LNCaP clone FGC (cell line): ENCODE measurements around the gene CMIP.
"Not testable (repeated sequence)": the region's sequence is repeated elsewhere in the genome, so short reads cannot be mapped to it uniquely, and the experiment has no call there.

Experiments used
- DNase-seq: peaks from one replicate; pipeline ENCODE4 v3.0.0-alpha.2; 2011; ENCODE audit warnings: low read depth
- H3K4me3 ChIP-seq: 2 replicates; pipeline ENCODE4 v1.5.1; 2011; ENCODE audit warnings: mild to moderate bottlenecking, low read depth, low read length, control low read depth
- TF ChIP-seq, protein P1 (sequence below): IDR thresholded peaks from 2 replicates; pipeline ENCODE4 v1.5.1; 2012; ENCODE audit warnings: mild to moderate bottlenecking; ENCODE audit not compliant: control insufficient read depth, insufficient read depth; ENCODE audit errors: extremely low read depth

Gene CMIP

DNA sequence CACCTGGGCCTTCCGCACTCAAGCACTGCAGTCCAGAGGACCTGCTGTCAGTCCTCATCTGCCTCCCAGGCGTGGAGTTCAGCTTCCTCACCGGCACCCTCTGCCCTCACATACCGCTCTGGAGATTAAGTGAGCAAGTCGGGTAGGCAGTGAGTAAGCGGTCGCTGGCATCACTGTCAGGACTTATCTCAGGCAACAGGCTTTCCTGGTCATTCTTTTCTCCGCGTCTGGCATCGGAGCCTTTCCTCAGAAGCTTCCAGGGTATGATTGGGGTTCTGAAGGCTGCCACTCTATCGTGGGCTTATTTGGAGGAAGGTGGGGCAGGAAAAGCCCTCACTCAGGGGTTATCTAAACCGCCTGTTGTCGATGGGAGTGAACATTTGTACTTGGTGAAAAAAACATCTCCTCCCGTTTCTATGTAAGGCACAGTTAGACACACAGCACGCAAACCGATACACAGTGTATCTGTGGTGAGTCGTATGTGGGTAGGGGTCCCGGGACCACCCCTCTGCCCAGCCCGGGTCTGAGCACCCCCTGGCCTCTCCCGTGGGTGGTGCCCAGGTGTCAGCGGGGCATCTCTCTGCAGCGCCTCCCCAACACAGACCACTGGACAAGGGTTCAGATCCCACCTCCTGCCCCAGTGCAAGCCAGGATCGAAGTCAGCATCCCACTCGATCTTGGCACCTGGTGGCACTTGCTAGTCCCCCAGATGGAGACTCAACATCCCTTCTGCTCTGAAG lies 242.0 kb downstream of the CMIP start:
- no peak overlapping the region for H3K4me3 ChIP-seq
- TF ChIP-seq, protein P1, sequence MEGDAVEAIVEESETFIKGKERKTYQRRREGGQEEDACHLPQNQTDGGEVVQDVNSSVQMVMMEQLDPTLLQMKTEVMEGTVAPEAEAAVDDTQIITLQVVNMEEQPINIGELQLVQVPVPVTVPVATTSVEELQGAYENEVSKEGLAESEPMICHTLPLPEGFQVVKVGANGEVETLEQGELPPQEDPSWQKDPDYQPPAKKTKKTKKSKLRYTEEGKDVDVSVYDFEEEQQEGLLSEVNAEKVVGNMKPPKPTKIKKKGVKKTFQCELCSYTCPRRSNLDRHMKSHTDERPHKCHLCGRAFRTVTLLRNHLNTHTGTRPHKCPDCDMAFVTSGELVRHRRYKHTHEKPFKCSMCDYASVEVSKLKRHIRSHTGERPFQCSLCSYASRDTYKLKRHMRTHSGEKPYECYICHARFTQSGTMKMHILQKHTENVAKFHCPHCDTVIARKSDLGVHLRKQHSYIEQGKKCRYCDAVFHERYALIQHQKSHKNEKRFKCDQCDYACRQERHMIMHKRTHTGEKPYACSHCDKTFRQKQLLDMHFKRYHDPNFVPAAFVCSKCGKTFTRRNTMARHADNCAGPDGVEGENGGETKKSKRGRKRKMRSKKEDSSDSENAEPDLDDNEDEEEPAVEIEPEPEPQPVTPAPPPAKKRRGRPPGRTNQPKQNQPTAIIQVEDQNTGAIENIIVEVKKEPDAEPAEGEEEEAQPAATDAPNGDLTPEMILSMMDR: no peak
- no peak for DNase-seq

DNA sequence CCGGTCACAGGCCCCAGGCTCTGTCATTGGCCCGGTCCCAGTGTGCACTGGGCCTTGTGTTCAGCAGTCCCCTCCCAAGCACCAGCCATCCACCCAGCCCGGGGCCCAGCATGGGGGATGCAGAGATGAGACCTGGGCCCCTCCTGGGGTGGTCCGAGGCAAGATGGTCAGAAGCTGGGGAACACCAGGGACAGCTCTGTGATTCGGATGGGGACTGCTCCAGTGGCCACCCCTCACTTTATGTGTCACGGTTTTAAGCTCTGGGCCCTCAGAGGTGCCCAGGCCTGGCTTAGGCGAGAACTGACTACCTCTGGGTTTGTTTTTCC lies 242.5 kb downstream of the CMIP start:
- no peak overlapping the region for H3K4me3 ChIP-seq
- DNase-seq: no peak
- TF ChIP-seq, protein P1: no peak

DNA sequence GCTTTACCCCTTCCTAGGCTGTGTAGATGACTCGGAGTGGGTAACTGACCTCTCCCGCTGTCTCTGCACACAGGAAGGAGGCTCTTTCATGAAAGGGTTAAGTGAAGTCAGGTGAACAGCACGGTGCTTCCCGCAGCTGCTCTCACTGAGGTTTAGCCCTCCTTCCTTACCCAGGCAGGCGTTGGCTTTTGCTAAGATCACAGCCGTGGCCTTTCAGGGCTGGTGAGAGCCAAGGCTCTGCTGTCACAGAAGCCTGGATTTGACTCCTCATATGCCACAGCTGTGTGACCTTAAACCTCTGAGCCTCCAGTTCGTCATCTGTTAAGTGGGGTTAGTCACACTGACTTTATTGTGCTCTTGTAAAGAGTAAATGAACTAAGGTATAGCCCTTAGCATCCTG lies 243.6 kb downstream of the CMIP start:
- DNase-seq: no peak
- TF ChIP-seq, protein P1: no peak
- no peak overlapping the region for H3K4me3 ChIP-seq

DNA sequence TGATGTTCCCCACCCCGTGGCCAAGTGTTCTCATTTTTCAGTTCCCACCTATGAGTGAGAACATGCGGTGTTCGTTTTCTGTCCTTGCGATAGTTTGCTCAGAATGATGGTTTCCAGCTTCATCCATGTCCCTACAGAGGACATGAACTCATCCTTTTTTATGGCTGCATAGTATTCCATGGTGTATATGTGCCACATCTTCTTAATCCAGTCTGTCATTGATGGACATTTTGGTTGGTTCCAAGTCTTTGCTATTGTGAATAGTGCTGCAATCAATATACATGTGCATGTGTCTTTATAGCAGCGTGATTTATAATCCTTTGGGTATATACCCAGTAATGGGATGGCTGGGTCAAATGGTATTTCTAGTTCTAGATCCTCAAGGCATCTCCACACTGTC lies 244.2 kb downstream of the CMIP start:
- not testable (repeated sequence) for H3K4me3 ChIP-seq, DNase-seq

DNA sequence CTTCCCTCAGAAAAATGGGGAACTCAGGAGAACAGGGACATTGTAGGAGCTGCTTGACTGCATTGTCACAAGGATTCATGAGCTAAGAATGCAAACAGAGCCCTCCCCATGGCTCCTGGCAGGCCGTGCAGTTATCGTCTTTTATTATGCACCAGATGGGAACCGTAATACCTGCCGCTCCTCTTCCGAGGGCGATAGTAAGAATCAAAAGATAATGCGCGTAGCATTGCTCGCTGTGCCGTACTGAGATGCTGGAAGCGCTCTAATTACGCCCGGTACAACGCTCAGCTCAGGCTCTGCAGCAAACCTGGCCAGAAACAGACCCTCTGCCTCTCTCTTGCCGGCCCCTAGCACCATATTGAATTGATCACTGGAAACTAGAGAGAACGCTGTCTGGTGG lies 247.4 kb downstream of the CMIP start:
- TF ChIP-seq, protein P1: no peak
- no peak for DNase-seq
- H3K4me3 ChIP-seq: no peak overlapping the region

DNA sequence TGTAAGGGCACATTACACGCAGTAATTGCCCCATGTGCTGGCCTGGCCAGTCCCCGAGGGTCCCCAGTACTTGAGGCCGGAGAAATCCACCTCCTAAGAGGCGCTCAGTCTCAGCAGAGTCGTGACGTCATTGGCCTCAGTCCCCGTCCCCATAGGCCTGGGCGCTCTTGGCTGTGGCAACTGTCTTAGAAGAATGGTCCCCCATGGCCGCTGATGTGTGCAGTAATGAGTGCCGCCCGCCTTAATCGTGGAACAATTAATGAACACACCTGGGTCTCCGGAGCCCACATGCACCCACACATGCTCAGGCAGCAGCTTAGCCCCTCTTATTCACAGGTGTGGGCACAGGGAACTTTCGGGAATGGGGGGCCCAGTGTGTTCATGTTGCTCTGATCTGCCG lies 248.0 kb downstream of the CMIP start:
- TF ChIP-seq, protein P1: no peak
- H3K4me3 ChIP-seq: no peak overlapping the region
- no peak for DNase-seq

DNA sequence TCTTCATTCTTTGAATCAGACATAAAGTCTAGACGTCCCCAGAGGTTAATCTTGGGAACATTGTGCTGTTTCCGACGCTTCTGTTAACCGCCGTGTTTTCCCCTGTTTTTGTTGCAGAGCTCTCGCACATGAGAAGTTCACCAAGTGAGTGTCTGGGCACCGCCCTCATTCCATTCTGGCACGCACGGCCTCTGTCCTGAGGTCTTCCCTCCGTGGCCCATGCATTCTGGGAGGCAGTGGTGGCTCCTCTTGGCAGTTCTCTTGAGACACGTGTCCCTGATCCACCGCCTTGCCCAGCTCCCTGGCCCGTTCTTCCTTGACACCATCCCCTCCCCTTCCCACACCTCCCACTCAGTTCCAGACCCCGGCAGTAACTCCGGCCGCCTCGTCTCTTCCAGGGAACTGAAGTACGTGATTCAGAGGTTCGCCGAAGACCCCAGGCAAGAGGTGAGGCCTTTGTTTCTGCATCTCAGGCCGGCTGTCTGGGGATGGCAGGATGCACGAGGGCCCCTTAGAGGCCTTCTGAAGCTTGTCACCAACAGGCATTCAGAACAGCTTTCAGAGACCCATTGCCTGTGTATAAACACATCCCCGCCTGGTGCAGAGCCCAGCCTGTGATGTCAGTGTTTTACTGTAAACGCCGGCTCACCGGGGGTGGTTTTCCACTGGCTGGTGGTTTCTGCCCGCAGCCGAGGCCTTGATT lies 248.6 kb downstream of the CMIP start:
- DNase-seq: no peak
- TF ChIP-seq, protein P1: no peak
- no peak overlapping the region for H3K4me3 ChIP-seq
